Endodermal cell (in vitro differentiated cells): ENCODE results near the gene EEF1G. TPM values are rescaled to one million over a fixed set of nuclear protein-coding genes. Genes with fewer than 3 reads are reported as not detected.

ENCODE experiments used
- DNase-seq: peaks from one replicate; pipeline ENCODE4 v3.0.0-alpha.2; 2017
- H3K27ac ChIP-seq: 2 replicates; pipeline ENCODE4 v1.5.1; 2013; ENCODE audit warnings: mild to moderate bottlenecking, low read depth, low read length, moderate library complexity
- H3K27me3 ChIP-seq: 2 replicates; pipeline ENCODE4 v1.6.1; 2013; ENCODE audit warnings: mild to moderate bottlenecking, low read length, moderate library complexity; ENCODE audit not compliant: insufficient read depth, control insufficient read depth, poor library complexity, severe bottlenecking
- H3K36me3 ChIP-seq: 2 replicates; pipeline ENCODE4 v1.7.0; 2013; ENCODE audit warnings: mild to moderate bottlenecking, low read length, moderate library complexity; ENCODE audit not compliant: control insufficient read depth, insufficient read depth
- H3K4me1 ChIP-seq: one replicate; pipeline ENCODE4 v1.7.0; 2013; ENCODE audit warnings: low read length; ENCODE audit not compliant: control insufficient read depth, insufficient read depth
- H3K4me3 ChIP-seq: 2 replicates; pipeline ENCODE4 v1.5.1; 2013; ENCODE audit warnings: mild to moderate bottlenecking, low read length, moderate library complexity
- H3K9ac ChIP-seq: 2 replicates; pipeline ENCODE4 v1.6.1; 2013; ENCODE audit warnings: mild to moderate bottlenecking, low read length, moderate library complexity; ENCODE audit not compliant: poor library complexity, severe bottlenecking; ENCODE audit errors: extremely low read depth
- H3K9me3 ChIP-seq: 2 replicates; pipeline ENCODE4 v1.6.1; 2013; ENCODE audit warnings: mild to moderate bottlenecking, low read length, moderate library complexity; ENCODE audit not compliant: control insufficient read depth
- H3K27ac Mint-ChIP-seq: 2 replicates; pipeline ENCODE4 v1.8.0; 2020; ENCODE audit warnings: mixed read lengths
- H3K27me3 Mint-ChIP-seq: 2 replicates; pipeline ENCODE4 v1.8.0; 2021; ENCODE audit warnings: mild to moderate bottlenecking, mixed read lengths; ENCODE audit not compliant: insufficient read depth
- H3K36me3 Mint-ChIP-seq: 2 replicates; pipeline ENCODE4 v1.8.0; 2020; ENCODE audit warnings: low read depth, mixed read lengths
- H3K4me1 Mint-ChIP-seq: 2 replicates; pipeline ENCODE4 v1.8.0; 2020; ENCODE audit warnings: mixed read lengths
- H3K4me3 Mint-ChIP-seq: 2 replicates; pipeline ENCODE4 v1.8.0; 2020; ENCODE audit warnings: mild to moderate bottlenecking, moderate library complexity, mixed read lengths
- H3K9me3 Mint-ChIP-seq: 2 replicates; pipeline ENCODE4 v1.8.0; 2020; ENCODE audit warnings: mild to moderate bottlenecking, mixed read lengths
- WGBS, 2 experiments: methylation state at CpG; one replicate each; pipeline versions ENCODE4 v1.1.5 to v1.1.7; 2013; ENCODE audit warnings: missing lambda C conversion rate in 2 of 2, mixed read lengths in 1 of 2; ENCODE audit not compliant: insufficient coverage in 1 of 2, insufficient read length in 1 of 2; 5-methylcytosine and 5-hydroxymethylcytosine counted together
- total RNA-seq, 2 donors: library from RNA; stranded (reverse); fragmentation: NEBNext Ultra II Directional in 1 of 2; extraction: Animal tissue kit (Norgen Biotek cat#: 25700) in 1 of 2; gene quantifications; 2 replicates in 1 of 2; 3 replicates in 1 of 2; pipeline ENCODE4 v1.2.1, GENCODE V29; 2021
- TF ChIP-seq, protein P1 (sequence below): fragments of 200-600 bp; sonication (generic); conservative IDR thresholded peaks from 2 replicates; pipeline ENCODE4 v1.5.0; 2021; ENCODE audit warnings: antibody characterized with exemption, mild to moderate bottlenecking

The EEF1G gene
- total RNA-seq, 2 donors from 2014 or later: 1,705 to 1,818 TPM

DNA sequence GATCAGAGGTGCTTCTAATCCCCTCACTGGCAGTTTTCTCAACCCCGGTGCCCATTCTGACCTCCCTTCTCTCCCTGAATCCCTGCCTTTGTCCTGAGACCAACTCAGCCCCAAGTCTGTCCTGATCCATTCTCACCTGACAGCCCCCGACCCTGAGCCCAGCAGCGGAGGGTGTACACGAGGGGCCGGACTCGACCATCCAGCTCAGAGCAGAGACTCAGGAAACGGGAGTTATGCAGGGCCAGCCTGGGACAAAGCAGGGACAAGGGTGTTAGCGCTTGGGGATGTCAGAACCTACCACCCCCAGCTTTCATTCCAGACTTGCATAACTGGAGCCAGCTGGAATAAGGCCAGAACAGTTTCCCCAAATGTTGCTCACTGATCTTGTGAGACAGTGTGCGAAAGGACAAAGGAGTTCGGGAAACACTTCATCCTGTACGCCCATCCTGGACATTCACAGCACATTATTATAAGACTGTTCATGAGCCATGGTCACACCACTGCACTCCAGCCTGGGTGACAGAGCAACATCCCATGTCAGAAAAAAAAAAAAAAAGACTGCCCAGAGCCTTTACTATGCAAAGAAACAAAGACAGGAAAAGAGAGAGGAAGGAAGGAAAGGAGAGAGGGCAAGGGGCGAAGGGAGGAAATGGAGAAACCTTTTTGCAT, 3.5 kb upstream of the EEF1G start:
- Histone ChIP-seq H3K36me3 (peaks cover 43% of the 10 kb centered on the region), H3K4me3 (no peak overlapping the region), H3K27ac (no peak overlapping the region), H3K27me3 (no peaks in the 10 kb centered on the region), H3K4me1 (peaks cover 2% of the 10 kb centered on the region), H3K9me3 (no peaks in the 10 kb centered on the region), H3K9ac (no peak overlapping the region)
- Mint-ChIP-seq H3K4me1 (peaks cover 17% of the 10 kb centered on the region), H3K36me3 (peaks cover 45% of the 10 kb centered on the region), H3K27ac (no peak overlapping the region), H3K4me3 (no peak overlapping the region), H3K9me3 (no peaks in the 10 kb centered on the region), H3K27me3 (no peaks in the 10 kb centered on the region)
- WGBS, 2 experiments: 91 to 95% methylated on average over 8 to 12 of the region's 12 CpGs
- no peak for DNase-seq
- TF ChIP-seq, protein P1, sequence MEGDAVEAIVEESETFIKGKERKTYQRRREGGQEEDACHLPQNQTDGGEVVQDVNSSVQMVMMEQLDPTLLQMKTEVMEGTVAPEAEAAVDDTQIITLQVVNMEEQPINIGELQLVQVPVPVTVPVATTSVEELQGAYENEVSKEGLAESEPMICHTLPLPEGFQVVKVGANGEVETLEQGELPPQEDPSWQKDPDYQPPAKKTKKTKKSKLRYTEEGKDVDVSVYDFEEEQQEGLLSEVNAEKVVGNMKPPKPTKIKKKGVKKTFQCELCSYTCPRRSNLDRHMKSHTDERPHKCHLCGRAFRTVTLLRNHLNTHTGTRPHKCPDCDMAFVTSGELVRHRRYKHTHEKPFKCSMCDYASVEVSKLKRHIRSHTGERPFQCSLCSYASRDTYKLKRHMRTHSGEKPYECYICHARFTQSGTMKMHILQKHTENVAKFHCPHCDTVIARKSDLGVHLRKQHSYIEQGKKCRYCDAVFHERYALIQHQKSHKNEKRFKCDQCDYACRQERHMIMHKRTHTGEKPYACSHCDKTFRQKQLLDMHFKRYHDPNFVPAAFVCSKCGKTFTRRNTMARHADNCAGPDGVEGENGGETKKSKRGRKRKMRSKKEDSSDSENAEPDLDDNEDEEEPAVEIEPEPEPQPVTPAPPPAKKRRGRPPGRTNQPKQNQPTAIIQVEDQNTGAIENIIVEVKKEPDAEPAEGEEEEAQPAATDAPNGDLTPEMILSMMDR: no peak

DNA sequence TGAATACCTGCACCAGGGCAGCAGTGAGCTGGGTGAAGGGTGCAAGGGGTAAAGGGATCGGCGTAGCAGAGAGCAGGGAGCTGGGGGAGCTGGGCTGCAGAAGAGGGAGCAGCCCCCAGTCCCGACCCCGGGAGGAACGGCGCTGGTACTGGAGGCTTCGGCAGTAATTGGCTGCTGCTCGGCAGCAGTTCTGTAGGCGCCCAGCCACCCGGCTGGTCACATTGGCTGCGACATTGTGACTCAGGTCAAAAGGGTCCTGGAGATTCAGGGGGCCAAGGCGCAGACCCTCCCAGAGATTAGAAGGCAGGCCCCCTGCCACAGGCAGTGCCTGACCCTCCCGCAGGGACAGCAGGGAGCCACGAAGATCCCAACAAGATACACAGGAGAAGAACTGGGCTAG, 2.1 kb upstream of the EEF1G start:
- Mint-ChIP-seq H3K27me3 (no peaks in the 10 kb centered on the region), H3K9me3 (no peaks in the 10 kb centered on the region), H3K4me3 (peak overlapping the region; percentile 99), H3K36me3 (peaks cover 51% of the 10 kb centered on the region), H3K27ac (peak overlapping the region; percentile 26), H3K4me1 (peaks cover 28% of the 10 kb centered on the region)
- no peak overlapping the region for H3K9ac ChIP-seq
- H3K4me1 ChIP-seq: peaks cover 8% of the 10 kb centered on the region
- no peak for DNase-seq
- TF ChIP-seq, protein P1: no peak
- no peak overlapping the region for H3K27ac ChIP-seq
- WGBS, 2 experiments: 94 to 98% methylated on average over 6 to 14 of the region's 14 CpGs
- no peaks in the 10 kb centered on the region for H3K27me3 ChIP-seq
- H3K9me3 ChIP-seq: no peaks in the 10 kb centered on the region
- H3K4me3 ChIP-seq: no peak overlapping the region
- peaks cover 45% of the 10 kb centered on the region for H3K36me3 ChIP-seq

DNA sequence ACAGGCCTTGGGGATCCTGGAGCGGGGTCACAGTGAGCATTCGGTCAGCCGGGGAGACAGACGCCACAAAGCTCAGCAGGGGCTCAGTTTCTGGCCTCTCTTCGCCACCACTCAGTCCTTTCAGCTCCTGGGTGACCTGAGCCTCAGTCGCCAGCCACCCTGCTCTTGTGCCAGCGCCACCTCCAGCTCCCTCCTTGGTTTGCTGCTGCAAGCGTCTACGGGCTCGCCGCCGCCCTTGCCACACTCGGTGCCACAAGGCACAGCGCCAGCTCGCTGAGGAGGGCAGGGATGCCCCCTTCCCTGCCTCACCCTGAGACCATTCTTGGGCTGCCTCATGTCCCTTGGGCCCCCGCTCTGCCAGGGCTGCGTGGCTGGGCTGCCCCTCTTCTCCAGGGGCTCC, 1.5 kb upstream of the EEF1G start:
- Histone ChIP-seq H3K36me3 (peaks cover 50% of the 10 kb centered on the region), H3K9ac (peak overlapping the region; percentile 77), H3K27ac (no peak overlapping the region), H3K4me1 (peaks cover 8% of the 10 kb centered on the region), H3K4me3 (peak overlapping the region; percentile 86), H3K27me3 (no peaks in the 10 kb centered on the region), H3K9me3 (no peaks in the 10 kb centered on the region)
- Mint-ChIP-seq H3K36me3 (peaks cover 57% of the 10 kb centered on the region), H3K9me3 (no peaks in the 10 kb centered on the region), H3K27me3 (no peaks in the 10 kb centered on the region), H3K4me1 (peaks cover 31% of the 10 kb centered on the region), H3K4me3 (peak overlapping the region; percentile 99), H3K27ac (peak overlapping the region; percentile 77)
- no peak for DNase-seq
- TF ChIP-seq, protein P1: no peak
- 86 to 88% methylated on average over 16 to 17 of the region's 17 CpGs for WGBS, 2 experiments
